Sigmoid colon (tissue), 4 donors: ENCODE data around the gene SELENOI.

ENCODE experiments used
- CTCF ChIP-seq, 4 experiments: fragments of 450-650 bp in 3 of 4; fragments of 200-600 bp in 1 of 4; IDR thresholded peaks; one replicate each; pipeline ENCODE4 v1.5.1; 2016 to 2019; ENCODE audit warnings: antibody characterized with exemption in 4 of 4, mild to moderate bottlenecking in 3 of 4, moderate library complexity in 2 of 4
- POLR2AphosphoS5 ChIP-seq, 4 donors: sonication (generic); formaldehyde crosslinking; IDR thresholded peaks; one replicate each; pipeline ENCODE4 v1.6.1; 2017; ENCODE audit warnings: antibody characterized with exemption in 4 of 4

GRCh38 chr2:26438526-26438925 is 92.6 kb downstream of the SELENOI start:
- TF ChIP-seq CTCF (IDR thresholded peaks at IDR 0.05) (no peak), POLR2AphosphoS5 (IDR thresholded peaks at IDR 0.05) (no peak)
